ENCODE results near the gene YIF1B. TPM values are rescaled to one million over a fixed set of nuclear protein-coding genes. Genes with fewer than 3 reads are reported as not detected.
"Not testable (repeated sequence)": the region's sequence is repeated elsewhere in the genome, so short reads cannot be mapped to it uniquely, and the experiment has no call there.

YIF1B gene
- 10 to 100 TPM; 75.6 to 79.0 TPM for total RNA-seq

GRCh38 chr19:38315657-38316476 is at the start of gene YIF1B:
Gene YIF1B, minus strand, starts transcription at chr19:38315947. Its CDS starts 30 bp downstream, at chr19:38315917.
- intact Hi-C loops (cut with micrococcal nuclease): loop anchor here (10.0 kb wide), 1 partner anchor 51 kb away; the partner anchor contains the start of gene SPINT2
- Mint-ChIP-seq H3K27ac (peak within 1 kb of the TSS; percentile 95), H3K9me3 (no peaks in the 10 kb centered on the region), H3K4me3 (peak within 1 kb of the TSS; percentile 95), H3K4me1 (ENCODE audit: low read depth) (peaks cover 42% of the 10 kb centered on the region), H3K36me3 (ENCODE audit: low read depth) (no peaks in the 10 kb centered on the region), H3K27me3 (no peaks in the 10 kb centered on the region)
- peak; percentile 97 for DNase-seq
- TF ChIP-seq CTCF (IDR thresholded peaks at IDR 0.05): no peak
- peak; percentile 96 for ATAC-seq
- ChIA-PET CTCF (no interaction called here), POLR2A (interaction anchor here (1.1 kb wide), 1 partner anchor 52 kb away, joined by 3 read pairs; no protein-coding TSS in a partner anchor)

- intact Hi-C loops (cut with micrococcal nuclease); DNase-seq; H3K9me3 Mint-ChIP-seq; H3K36me3 Mint-ChIP-seq (ENCODE audit: low read depth); ATAC-seq; H3K27ac Mint-ChIP-seq: not testable (repeated sequence)
- H3K4me3 Mint-ChIP-seq: peak overlapping the region; percentile 78
- peaks cover 10% of the 10 kb centered on the region for H3K4me1 Mint-ChIP-seq (ENCODE audit: low read depth)
- H3K27me3 Mint-ChIP-seq: peaks cover 24% of the 10 kb centered on the region
- ChIA-PET CTCF (interaction anchor here (1.2 to 2.3 kb wide), 2 partner anchors 10 to 119 kb away, joined by 5 to 7 read pairs; partner anchors contain the start of gene PSMD8), POLR2A (interaction anchor here (2.9 kb wide), 1 partner anchor 11 kb away, joined by 13 read pairs; the partner anchor contains the start of gene PSMD8)
These were observed 47.4 kb upstream of the YIF1B start for GRCh38 chr19:38362946-38363688.

- Mint-ChIP-seq H3K36me3 (ENCODE audit: low read depth) (no peaks in the 10 kb centered on the region), H3K9me3 (no peaks in the 10 kb centered on the region), H3K27ac (no peak overlapping the region), H3K27me3 (peaks cover 25% of the 10 kb centered on the region), H3K4me3 (peak overlapping the region; percentile 78), H3K4me1 (ENCODE audit: low read depth) (peaks cover 10% of the 10 kb centered on the region)
- DNase-seq: peak; percentile 93
- intact Hi-C loops (cut with micrococcal nuclease): no loop called here
- POLR2A ChIA-PET: interaction anchor here (2.9 kb wide), 1 partner anchor 12 kb away, joined by 13 read pairs; the partner anchor contains the start of gene PSMD8
- peak; percentile 4 for TF ChIP-seq CTCF (IDR thresholded peaks at IDR 0.05)
- ATAC-seq: peak; percentile 80
- CTCF ChIA-PET: interaction anchor here (0.7 to 2.3 kb wide), 4 partner anchors 11 to 118 kb away, joined by 3 to 7 read pairs (median 4); partner anchors contain the start of genes CATSPERG, FAM98C and PSMD8
These were observed 46.6 kb upstream of the YIF1B start for GRCh38 chr19:38362076-38362945.

GRCh38 chr19:38361633-38362075 is 45.9 kb upstream of the YIF1B start:
- Mint-ChIP-seq H3K27ac (no peak overlapping the region), H3K36me3 (ENCODE audit: low read depth) (no peaks in the 10 kb centered on the region), H3K27me3 (peaks cover 25% of the 10 kb centered on the region), H3K4me1 (ENCODE audit: low read depth) (peaks cover 10% of the 10 kb centered on the region), H3K4me3 (peak overlapping the region; percentile 78), H3K9me3 (no peaks in the 10 kb centered on the region)
- POLR2A ChIA-PET: interaction anchor here (2.9 kb wide), 1 partner anchor 12 kb away, joined by 13 read pairs; the partner anchor contains the start of gene PSMD8
- CTCF ChIA-PET: interaction anchor here (0.7 to 2.3 kb wide), 4 partner anchors 12 to 118 kb away, joined by 3 to 7 read pairs (median 4); partner anchors contain the start of genes CATSPERG, FAM98C and PSMD8
- peak; percentile 26 for TF ChIP-seq CTCF (IDR thresholded peaks at IDR 0.05)
- DNase-seq: peak; percentile 76
- peak; percentile 78 for ATAC-seq
- intact Hi-C loops (cut with micrococcal nuclease): no loop called here

All from activated CD8-positive, alpha-beta T cell treated with anti-CD3 and anti-CD28 coated beads for 36 hours (primary cell).